Stimulated activated naive CD8-positive, alpha-beta T cell treated with anti-CD3 and anti-CD28 coated beads, Interleukin-15, Interleukin-2, amounts not matched to agents 100 ng/mL and 50 ng/mL, for 24 hours (primary cell): ENCODE data around the gene TANK.
A peak's percentile ranks its signal among the peaks of the same experiment; 100 is the strongest.
"Not testable (repeated sequence)": the region's sequence is repeated elsewhere in the genome, so short reads cannot be mapped to it uniquely, and the experiment has no call there.

Source experiments
- H3K27ac Mint-ChIP-seq: one replicate; pipeline ENCODE4 v1.8.0; 2021; ENCODE audit warnings: mild to moderate bottlenecking, mixed read lengths
- H3K27me3 Mint-ChIP-seq: one replicate; pipeline ENCODE4 v1.8.0; 2021; ENCODE audit warnings: mixed read lengths
- H3K36me3 Mint-ChIP-seq: one replicate; pipeline ENCODE4 v1.8.0; 2021; ENCODE audit warnings: low read depth, mixed read lengths
- H3K4me1 Mint-ChIP-seq: one replicate; pipeline ENCODE4 v1.8.0; 2021; ENCODE audit warnings: low read depth, mixed read lengths
- H3K4me3 Mint-ChIP-seq: one replicate; pipeline ENCODE4 v1.8.0; 2021; ENCODE audit warnings: mild to moderate bottlenecking, mixed read lengths
- H3K9me3 Mint-ChIP-seq: one replicate; pipeline ENCODE4 v1.8.0; 2021; ENCODE audit warnings: mixed read lengths

Gene TANK

DNA sequence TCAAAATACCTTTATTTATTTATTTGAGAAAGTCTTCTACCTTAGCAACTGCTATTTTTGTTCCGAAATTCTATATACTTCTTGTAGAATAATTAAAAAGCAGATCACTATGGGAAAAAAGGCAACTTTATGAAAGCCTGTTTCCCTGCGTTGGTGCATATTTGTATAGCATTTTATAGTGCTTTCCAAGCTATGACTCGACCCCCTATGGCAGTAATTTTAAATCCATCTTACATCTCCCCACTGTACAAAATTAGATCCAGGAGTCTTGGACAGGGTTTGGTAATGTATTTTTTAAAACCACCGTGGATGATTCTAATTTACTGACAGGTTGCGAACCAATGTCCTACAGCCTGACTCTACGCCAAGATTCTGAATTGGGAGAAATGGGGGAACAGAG lies 10.1 kb downstream of the TANK start:
- Mint-ChIP-seq H3K36me3 (peaks cover 70% of the 10 kb centered on the region), H3K27ac (no peak overlapping the region), H3K9me3 (no peaks in the 10 kb centered on the region), H3K4me1 (peaks cover 90% of the 10 kb centered on the region), H3K27me3 (no peaks in the 10 kb centered on the region), H3K4me3 (no peak overlapping the region)

DNA sequence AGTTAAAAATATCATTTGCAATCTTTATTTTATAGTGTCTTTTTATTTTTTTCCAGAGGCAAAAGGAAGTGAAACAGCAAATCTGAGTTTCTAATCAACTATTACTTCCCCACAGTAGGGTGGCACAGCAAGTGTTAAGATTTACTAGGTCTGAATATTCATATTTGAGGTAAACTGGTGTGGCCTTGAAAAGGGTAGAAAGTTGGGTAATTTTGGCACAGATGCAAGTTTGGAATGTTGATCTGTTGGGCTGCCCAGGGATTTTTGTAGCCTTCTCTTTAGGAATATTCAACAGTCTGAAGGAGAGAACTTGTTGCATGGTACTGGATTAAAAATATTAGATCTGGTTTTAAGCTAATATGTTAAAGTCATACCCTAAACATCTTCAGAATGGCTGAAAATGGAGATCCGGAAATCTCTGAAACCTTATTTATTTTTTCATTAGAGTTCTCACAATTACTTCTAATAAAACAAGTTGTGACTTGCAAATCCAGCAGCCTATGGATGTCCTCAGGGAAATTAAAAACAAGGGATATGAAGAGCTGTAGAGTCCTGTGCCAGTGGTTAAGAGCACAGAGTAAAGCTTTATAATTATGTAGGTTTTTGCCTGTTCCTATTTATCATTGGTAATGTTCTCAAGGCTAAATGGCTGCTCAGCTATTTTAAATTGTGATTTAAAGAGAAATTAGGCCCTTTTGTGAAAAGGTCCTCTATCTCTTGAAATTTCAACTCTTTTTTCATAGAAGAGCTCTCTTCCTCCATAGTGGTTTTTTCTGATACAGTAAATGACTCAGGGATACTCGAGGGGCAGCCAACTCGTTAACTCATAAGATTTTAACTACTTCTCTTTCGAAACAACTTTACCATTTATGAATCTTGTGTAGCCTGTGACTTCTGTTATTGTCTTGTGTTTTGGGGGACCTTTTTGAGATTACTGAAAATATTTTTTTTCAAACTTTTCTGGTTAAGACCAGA lies 11.0 kb downstream of the TANK start:
- Mint-ChIP-seq H3K27ac (peak overlapping the region; percentile 27), H3K9me3 (no peaks in the 10 kb centered on the region), H3K4me1 (peaks cover 90% of the 10 kb centered on the region), H3K4me3 (peak overlapping the region; percentile 25), H3K36me3 (peaks cover 70% of the 10 kb centered on the region), H3K27me3 (no peaks in the 10 kb centered on the region)

DNA sequence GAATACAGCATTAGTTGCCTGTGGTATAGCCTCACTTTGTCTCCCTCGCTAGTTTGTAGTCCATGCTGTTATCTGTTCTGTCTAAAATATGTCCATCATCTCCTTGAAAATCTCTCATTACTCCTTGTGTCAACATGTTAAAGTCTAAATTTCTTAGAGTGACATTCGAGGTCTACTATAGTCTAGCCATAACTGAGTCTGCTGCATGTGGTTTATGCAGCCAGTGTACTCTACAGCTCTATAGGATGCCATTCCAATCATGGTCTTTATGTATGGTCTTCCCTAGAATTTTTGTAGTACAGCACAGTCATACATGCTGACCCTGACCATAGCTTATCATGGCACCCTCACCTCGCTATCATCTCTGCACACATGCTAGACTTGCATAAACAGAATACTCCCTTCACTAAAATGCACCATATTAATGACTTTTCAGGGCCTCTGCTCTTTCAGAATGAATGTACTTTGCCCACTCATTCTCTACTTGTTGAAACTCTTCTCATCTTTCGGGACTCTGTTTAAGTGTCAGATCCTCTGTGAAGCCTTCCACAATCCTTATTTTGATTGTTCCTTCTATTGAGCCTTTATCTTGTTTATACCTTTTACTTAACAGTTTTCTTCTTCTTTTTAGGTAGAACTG lies 12.8 kb downstream of the TANK start:
- Mint-ChIP-seq H3K4me3 (peak overlapping the region; percentile 1), H3K4me1 (peaks cover 88% of the 10 kb centered on the region), H3K36me3 (peaks cover 70% of the 10 kb centered on the region), H3K27me3 (no peaks in the 10 kb centered on the region), H3K9me3 (peaks cover 8% of the 10 kb centered on the region), H3K27ac (peak overlapping the region; percentile 38)

DNA sequence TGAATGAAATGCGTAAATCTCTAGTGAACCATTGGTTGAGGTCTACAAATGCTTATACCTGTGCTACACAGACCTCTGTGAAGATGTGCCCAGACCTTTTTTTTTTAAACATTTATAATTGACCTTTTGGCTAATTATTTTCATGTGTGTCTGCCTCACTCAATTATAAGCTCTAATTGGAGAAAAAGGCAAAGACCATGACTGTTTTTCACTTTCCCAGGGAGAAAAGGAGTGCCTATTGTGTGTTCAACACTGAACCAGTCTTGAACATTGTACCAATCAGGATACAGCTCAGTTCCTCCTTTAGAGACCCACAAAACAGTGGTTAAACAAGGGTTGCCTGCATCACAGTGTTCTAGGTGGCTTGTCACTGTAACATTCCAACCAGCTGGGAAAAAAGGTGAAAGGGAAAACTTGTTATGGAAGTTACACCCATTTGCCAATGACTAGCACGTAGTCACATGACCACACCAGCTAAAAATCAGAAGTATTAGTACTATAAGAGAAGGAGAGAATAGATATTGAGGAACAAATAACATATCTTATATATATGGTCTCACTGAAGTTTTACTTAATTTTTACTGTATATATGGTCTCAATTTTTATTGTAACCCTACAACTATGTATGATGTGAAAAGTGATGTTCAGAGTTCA lies 13.4 kb downstream of the TANK start:
- no peaks in the 10 kb centered on the region for H3K27me3 Mint-ChIP-seq
- no peak overlapping the region for H3K4me3 Mint-ChIP-seq
- H3K36me3 Mint-ChIP-seq = peaks cover 73% of the 10 kb centered on the region
- peaks cover 88% of the 10 kb centered on the region for H3K4me1 Mint-ChIP-seq
- peak overlapping the region; percentile 38 for H3K27ac Mint-ChIP-seq
- H3K9me3 Mint-ChIP-seq = peaks cover 8% of the 10 kb centered on the region

DNA sequence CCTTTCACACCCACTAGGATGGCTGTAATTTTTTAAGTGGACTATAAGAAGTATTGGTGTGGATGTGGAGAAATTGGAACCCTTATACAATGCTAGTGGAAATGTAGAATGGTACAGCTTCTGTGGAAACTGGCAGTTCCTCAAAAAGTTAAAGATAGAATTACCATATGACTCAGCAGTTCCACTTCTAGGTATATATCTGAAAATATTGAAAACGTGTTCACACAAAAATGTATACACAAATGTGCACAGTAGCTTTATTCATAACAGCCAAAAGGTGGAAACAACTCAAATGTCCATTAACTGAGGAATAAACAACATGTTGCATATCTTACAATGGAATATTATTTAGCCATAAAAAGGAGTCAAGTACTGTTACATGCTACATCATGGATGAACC lies 17.7 kb downstream of the TANK start:
- Mint-ChIP-seq H3K9me3 (peaks cover 8% of the 10 kb centered on the region), H3K4me3 (no peak overlapping the region), H3K27me3 (no peaks in the 10 kb centered on the region), H3K4me1 (peaks cover 47% of the 10 kb centered on the region), H3K27ac (no peak overlapping the region), H3K36me3 (peaks cover 88% of the 10 kb centered on the region)

DNA sequence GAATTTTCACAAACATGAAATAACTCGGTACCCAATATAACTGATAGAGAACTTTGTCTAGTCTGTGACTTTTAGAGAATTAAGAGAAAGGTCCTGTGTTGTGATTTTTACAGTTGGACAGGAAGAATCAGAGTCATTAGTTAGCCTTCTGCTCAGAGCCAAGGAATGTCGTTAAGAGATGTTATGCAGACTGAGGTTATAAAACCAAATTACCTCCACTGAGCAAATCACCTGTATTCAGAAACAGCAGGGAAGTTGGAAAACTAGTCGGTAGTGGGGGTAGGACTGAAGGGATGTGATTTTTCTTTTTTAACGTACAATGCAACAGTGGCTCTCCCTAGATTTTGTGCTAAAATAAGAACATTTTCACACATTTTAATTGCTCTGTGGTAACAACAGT lies 18.5 kb downstream of the TANK start:
- peaks cover 39% of the 10 kb centered on the region for H3K4me1 Mint-ChIP-seq

DNA sequence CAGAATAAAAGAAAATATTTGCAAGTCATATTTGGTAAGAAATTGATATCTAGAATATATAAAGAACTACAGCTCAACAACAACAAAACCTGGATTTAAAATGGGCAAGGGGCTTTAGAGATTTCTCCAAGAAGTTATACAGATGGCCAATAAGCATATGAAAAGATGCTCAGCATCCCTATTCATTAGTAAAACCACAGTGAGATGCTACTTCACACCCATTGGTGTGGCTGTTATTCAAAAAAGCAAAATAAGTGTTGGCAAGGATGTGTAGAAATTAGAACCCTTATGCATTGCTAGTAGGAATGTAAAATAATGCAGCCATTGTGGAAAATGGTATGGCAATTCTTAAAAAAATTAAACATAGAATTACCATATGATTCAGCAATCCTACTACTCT lies 29.8 kb downstream of the TANK start:
- Mint-ChIP-seq H3K4me3 (no peak overlapping the region), H3K36me3 (peaks cover 87% of the 10 kb centered on the region), H3K4me1 (peaks cover 17% of the 10 kb centered on the region), H3K27ac (no peak overlapping the region), H3K9me3 (no peaks in the 10 kb centered on the region), H3K27me3 (no peaks in the 10 kb centered on the region)

More for the DNA sequence above, 18.5 kb downstream of the TANK start:
- Mint-ChIP-seq H3K4me3 (no peak overlapping the region), H3K36me3 (peaks cover 83% of the 10 kb centered on the region), H3K27me3 (no peaks in the 10 kb centered on the region), H3K27ac (no peak overlapping the region), H3K9me3 (peaks cover 8% of the 10 kb centered on the region)

DNA sequence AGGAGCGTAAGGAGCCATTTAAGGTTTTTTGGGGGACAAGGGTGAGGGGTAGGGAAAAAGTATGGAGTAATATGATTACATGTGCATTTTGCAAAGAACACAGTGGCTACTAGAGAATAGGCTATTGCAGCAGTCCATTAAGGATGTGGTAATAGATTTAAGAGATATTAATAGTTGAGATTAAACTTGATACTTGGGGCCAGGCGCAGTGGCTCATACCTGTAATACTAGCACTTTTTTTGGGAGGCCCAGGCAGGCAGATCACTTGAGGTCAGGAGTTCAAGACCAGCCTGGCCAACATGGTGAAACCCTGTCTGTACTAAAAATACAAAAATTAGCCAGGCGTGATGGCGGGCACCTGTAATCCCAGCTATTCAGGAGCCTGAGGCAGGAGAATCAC lies 35.4 kb downstream of the TANK start:
- H3K4me1 Mint-ChIP-seq = peaks cover 37% of the 10 kb centered on the region
- H3K27ac Mint-ChIP-seq, H3K9me3 Mint-ChIP-seq, H3K4me3 Mint-ChIP-seq, H3K27me3 Mint-ChIP-seq: not testable (repeated sequence)
- peaks cover 76% of the 10 kb centered on the region for H3K36me3 Mint-ChIP-seq

DNA sequence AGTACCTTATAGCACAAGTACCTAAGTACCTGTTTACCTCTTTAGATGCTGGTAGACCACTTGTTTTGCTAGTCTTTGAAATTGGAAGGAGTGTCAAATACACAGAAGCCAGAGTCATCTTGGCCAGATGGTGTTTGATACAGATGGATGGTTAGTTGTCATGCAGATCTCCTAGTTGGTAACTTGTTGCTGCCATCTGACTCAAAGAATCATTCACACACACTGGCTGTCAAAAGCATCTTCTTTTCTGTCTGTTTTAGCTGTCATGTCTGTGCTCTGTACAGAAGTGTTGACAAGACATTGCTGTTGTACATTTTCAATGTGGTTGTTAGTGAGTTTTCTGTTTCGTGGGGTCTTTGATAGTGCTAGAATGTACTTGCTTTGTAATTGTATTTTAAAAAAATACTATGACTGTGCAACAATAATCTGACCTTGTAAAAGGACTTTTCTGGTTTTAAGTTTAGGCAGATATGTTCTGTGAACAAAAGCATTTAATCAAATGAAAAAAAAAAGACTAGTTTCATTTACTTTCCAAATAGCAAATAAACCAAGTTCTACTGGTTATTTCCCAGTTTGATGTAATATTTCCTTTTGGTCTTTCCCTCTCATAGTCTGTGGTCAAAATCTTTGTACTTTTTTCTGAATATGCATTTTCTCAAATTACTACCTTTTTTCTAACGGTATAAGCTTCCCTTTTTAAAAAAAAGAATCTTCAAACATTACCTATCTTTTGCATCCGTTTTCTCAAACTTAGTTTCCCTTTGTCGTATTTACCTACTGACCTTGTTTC lies 39.9 kb downstream of the TANK start:
- peak overlapping the region; percentile 50 for H3K4me3 Mint-ChIP-seq
- H3K27me3 Mint-ChIP-seq = no peaks in the 10 kb centered on the region
- H3K9me3 Mint-ChIP-seq = no peaks in the 10 kb centered on the region
- peaks cover 64% of the 10 kb centered on the region for H3K36me3 Mint-ChIP-seq
- peak overlapping the region; percentile 26 for H3K27ac Mint-ChIP-seq
- H3K4me1 Mint-ChIP-seq = peaks cover 30% of the 10 kb centered on the region

DNA sequence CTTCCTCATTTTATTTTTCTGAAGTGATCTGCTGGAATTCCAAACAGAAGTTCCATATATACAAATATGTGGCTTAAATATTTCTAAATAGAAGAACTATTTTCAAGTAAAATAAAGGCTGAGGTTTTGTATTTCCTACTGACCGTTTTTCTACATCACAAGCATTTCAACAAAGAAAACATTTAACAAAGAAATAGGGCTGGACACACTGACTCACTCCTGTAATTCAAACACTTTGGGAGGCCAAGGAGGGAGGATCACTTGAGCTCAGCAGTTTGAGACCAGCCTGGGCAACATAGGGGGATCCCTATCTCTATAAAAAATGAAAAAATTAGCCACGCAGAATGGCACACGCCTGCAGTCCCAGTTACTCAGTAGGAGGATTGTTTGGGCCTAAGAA lies 44.6 kb downstream of the TANK start:
- Mint-ChIP-seq H3K9me3 (no peaks in the 10 kb centered on the region), H3K4me3 (no peak overlapping the region), H3K27ac (no peak overlapping the region), H3K27me3 (no peaks in the 10 kb centered on the region), H3K4me1 (peaks cover 12% of the 10 kb centered on the region), H3K36me3 (peaks cover 43% of the 10 kb centered on the region)

DNA sequence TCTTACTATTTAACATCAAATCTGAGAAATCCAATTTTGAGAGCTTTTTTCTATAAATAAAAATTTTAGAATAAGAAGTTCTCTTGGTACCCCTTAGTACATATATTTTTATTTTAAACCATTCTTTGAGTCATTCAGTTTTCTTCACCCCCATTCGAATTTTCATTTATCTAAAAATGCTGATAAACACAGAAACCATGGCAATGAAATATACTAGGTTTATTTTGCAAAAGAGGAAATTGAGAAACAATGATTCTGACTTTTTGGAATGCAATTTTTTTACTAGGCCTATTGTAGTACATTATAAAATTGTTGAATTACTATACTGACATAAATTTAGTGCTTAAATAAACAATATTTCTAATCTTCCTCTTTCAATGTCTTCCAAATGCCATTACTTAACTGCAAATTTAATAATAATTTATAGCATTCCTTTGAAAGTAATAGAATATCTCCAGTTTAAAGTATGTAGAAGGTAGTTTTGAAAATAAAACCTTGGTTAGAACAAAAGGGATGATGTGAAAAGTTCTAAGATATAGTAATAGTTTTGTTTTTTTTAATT lies 46.3 kb downstream of the TANK start:
- Mint-ChIP-seq H3K27ac (no peak overlapping the region), H3K4me1 (peaks cover 3% of the 10 kb centered on the region), H3K36me3 (peaks cover 52% of the 10 kb centered on the region), H3K27me3 (no peaks in the 10 kb centered on the region), H3K9me3 (no peaks in the 10 kb centered on the region), H3K4me3 (no peak overlapping the region)

DNA sequence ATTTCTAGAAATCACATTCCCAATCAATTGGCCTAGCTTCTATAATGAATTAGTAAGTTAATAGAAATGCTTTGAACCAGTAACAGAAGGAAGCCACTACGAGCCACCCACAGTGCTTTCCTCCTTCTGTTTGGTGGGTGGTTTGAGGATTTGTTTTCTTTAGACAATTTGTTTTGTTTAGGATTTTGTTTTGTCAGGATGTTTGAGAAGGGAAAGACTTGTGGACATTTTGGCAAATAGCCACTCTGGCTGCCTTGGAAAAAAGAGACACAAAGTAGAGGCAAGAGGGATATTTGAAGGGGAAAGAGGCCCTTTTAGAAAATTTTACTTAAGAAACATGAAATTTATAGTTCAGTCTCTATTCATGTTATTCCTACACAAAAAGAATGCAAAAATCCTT lies 47.7 kb downstream of the TANK start:
- H3K27ac Mint-ChIP-seq = no peak overlapping the region

DNA sequence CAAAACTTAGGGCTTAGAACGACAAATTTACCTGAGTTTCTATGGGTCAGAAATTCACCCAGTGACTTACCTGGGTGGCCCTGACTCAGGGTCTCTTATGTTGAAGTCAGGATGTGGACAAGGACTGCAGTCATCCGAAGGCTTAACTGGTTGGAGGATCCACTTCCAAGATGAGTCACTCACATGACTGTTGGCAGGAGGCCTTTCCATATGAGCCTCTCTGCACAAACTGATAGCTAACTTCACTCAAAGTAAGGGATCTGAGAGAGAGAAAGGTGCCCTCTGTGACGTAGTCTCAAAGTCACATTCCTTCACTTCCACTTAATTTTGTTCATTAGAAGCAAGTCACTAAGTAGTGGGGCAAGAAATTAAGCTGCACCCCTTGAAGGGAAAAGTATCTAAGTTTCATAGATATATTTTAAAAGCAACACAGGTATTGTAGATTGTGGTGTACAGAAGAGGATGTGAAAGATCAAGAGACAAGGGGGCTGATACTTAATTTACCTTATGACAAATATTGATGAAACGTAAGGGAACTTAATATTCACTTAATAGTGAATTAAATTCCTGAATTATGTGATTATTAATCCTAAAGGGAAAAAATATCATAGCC lies 48.4 kb downstream of the TANK start:
- peaks cover 3% of the 10 kb centered on the region for H3K4me1 Mint-ChIP-seq
- H3K27ac Mint-ChIP-seq = no peak overlapping the region
- no peak overlapping the region for H3K4me3 Mint-ChIP-seq
- no peaks in the 10 kb centered on the region for H3K27me3 Mint-ChIP-seq
- H3K9me3 Mint-ChIP-seq = no peaks in the 10 kb centered on the region
- peaks cover 53% of the 10 kb centered on the region for H3K36me3 Mint-ChIP-seq

More for the DNA sequence above, 47.7 kb downstream of the TANK start:
- Mint-ChIP-seq H3K4me3 (no peak overlapping the region), H3K36me3 (peaks cover 53% of the 10 kb centered on the region), H3K27me3 (no peaks in the 10 kb centered on the region), H3K4me1 (peaks cover 3% of the 10 kb centered on the region), H3K9me3 (no peaks in the 10 kb centered on the region)

DNA sequence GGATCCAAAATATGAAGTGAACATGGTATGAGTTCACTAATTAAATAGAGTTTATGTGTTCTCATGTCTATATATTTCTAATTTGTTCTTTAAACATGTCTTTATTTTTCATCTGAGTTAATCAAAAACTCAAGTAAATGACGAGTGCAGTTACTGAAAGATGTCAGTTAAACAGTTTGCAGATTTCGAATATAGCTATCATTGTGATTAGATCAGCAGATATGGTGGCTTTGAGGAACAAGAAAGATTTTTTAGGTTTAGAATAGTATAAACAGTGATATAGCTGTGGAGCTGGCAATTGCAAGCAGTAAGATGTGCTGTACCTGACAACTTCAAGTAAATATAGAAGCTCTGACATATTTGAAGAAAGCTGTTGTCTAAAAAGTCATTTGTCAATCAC lies 49.7 kb downstream of the TANK start:
- H3K9me3 Mint-ChIP-seq = no peaks in the 10 kb centered on the region
- peaks cover 49% of the 10 kb centered on the region for H3K36me3 Mint-ChIP-seq
- peaks cover 5% of the 10 kb centered on the region for H3K4me1 Mint-ChIP-seq
- H3K27ac Mint-ChIP-seq = no peak overlapping the region
- H3K27me3 Mint-ChIP-seq = no peaks in the 10 kb centered on the region
- H3K4me3 Mint-ChIP-seq = no peak overlapping the region
